NCI-H128 (cell line): Measurements from ENCODE around the gene ACTN2.

Experiments
- DNase-seq: peaks from one replicate; lab custom pipeline; 2025; ENCODE audit not compliant: unreplicated experiment; lab: John Stamatoyannopoulos, UW

ACTN2 gene

GRCh38 chr1:236734141-236734765, 48.0 kb downstream of the ACTN2 start:
- no peak for DNase-seq

- DNase-seq: no peak
Observed at GRCh38 chr1:236736761-236737160, 50.5 kb downstream of the ACTN2 start.

- no peak for DNase-seq
Observed at GRCh38 chr1:236741753-236742152, 55.5 kb downstream of the ACTN2 start.

- DNase-seq: no peak
Observed at GRCh38 chr1:236742421-236743160, 56.3 kb downstream of the ACTN2 start.

GRCh38 chr1:236744533-236744932, 58.2 kb downstream of the ACTN2 start:
- no peak for DNase-seq

GRCh38 chr1:236746785-236747184, 60.5 kb downstream of the ACTN2 start:
- DNase-seq: no peak

GRCh38 chr1:236747311-236747985, 61.1 kb downstream of the ACTN2 start:
- DNase-seq: no peak

- DNase-seq: no peak
Observed at GRCh38 chr1:236748268-236748870, 62.1 kb downstream of the ACTN2 start.

GRCh38 chr1:236750928-236751327, 64.6 kb downstream of the ACTN2 start:
- no peak for DNase-seq

GRCh38 chr1:236751385-236751784, 65.1 kb downstream of the ACTN2 start:
- no peak for DNase-seq

- DNase-seq: no peak
Observed at GRCh38 chr1:236751935-236752334, 65.6 kb downstream of the ACTN2 start.

- no peak for DNase-seq
Observed at GRCh38 chr1:236753516-236753915, 67.2 kb downstream of the ACTN2 start.

- DNase-seq: no peak
Observed at GRCh38 chr1:236753964-236754363, 67.7 kb downstream of the ACTN2 start.

- no peak for DNase-seq
Observed at GRCh38 chr1:236754525-236755210, 68.4 kb downstream of the ACTN2 start.

- no peak for DNase-seq
Observed at GRCh38 chr1:236757640-236758039, 71.3 kb downstream of the ACTN2 start.

- no peak for DNase-seq
Observed at GRCh38 chr1:236759252-236759859, 73.1 kb downstream of the ACTN2 start.

GRCh38 chr1:236760480-236760879, 74.2 kb downstream of the ACTN2 start:
- DNase-seq: no peak

- no peak for DNase-seq
Observed at GRCh38 chr1:236760986-236761385, 74.7 kb downstream of the ACTN2 start.

- DNase-seq: no peak
Observed at GRCh38 chr1:236761397-236762132, 75.3 kb downstream of the ACTN2 start.

GRCh38 chr1:236762410-236762809, 76.1 kb downstream of the ACTN2 start:
- DNase-seq: no peak
